ENCODE measurements around the gene BHLHE23. TPM values are rescaled to one million over a fixed set of nuclear protein-coding genes. Genes with fewer than 3 reads are reported as not detected.

The BHLHE23 gene
- total RNA-seq, 3 donors from 2014 or later (not counting 1 experiment from before 2014, with no cell fraction given), result not detected

DNA sequence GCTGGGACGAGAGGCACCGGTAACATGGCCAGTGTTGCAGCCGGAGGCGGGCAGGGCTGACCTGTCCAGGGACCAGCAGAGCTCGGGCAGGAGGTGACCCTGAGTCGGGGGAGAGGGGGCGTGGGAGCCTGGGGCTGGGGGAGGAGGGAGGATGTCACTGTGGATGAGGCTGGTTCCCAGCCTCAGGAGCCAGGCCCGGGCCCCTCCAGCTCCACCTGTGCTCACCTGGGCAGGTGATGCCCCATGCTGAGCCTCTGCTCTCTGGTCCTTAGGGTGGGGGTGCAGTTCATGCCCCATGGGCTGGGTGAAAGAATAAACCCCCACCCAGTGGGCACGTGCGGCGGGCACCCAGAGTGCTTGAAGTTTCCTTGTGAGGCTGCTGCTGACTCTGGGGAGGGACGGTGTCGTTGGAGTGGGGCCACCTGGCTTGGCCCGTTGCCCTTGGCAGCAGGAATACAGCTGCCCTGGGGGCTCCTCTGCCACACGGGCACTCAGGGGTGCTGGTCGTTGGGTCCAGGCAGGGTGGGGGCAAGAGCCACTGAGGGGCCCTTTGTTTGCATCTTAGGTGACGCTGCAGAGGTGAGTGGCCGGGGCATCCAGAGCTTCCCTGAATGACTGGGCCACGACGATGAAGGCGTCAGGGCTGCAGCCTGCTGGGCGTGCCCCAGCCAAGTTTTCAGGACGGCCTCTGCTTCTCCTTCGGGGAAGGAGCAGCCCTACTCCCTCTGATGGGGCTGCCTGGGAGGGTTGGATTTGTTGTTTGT is 24.7 kb upstream of the BHLHE23 start:
- Histone ChIP-seq H3K9me3 (ENCODE audit: control insufficient read depth, insufficient read depth, low read length) (no peaks in the 10 kb centered on the region), H3K27me3 (ENCODE audit: control insufficient read depth, insufficient read depth, low read length) (peaks cover 20% of the 10 kb centered on the region), H3K27ac (ENCODE audit: low read length) (no peak overlapping the region), H3K4me3 (ENCODE audit: low read length) (no peak overlapping the region), H3K36me3 (ENCODE audit: control insufficient read depth, insufficient read depth, low read length) (no peaks in the 10 kb centered on the region), H3K4me1 (ENCODE audit: control insufficient read depth, insufficient read depth, low read length) (peaks cover 10% of the 10 kb centered on the region)
- Mint-ChIP-seq H3K27me3 (ENCODE audit: low read depth in 2 of 2) (peaks cover 10 to 46% of the 10 kb centered on the region in 2 donors), H3K27ac (no peak overlapping the region), H3K9me3 (no peaks in the 10 kb centered on the region), H3K4me1 (peaks cover 6 to 7% of the 10 kb centered on the region in 2 donors), H3K36me3 (no peaks in the 10 kb centered on the region), H3K4me3 (no peak overlapping the region)
- ATAC-seq, result no peak
- TF ChIP-seq CTCF (IDR thresholded peaks at IDR 0.05), result no peak
- intact Hi-C loops (cut with micrococcal nuclease), result no loop called here
- no peak for DNase-seq
- 72% methylated on average over 24 of the region's 24 CpGs for WGBS (ENCODE audit: insufficient coverage)

- no peak for TF ChIP-seq CTCF (IDR thresholded peaks at IDR 0.05)
- no peaks in the 10 kb centered on the region for H3K9me3 Mint-ChIP-seq
- DNase-seq (peak in 1 of 2 donors; percentile 30), ATAC-seq (no peak)
- no peaks in the 10 kb centered on the region for H3K36me3 Mint-ChIP-seq
- no peak overlapping the region for H3K27ac ChIP-seq (ENCODE audit: low read length)
- H3K27ac Mint-ChIP-seq, result no peak overlapping the region
- peaks cover 10 to 50% of the 10 kb centered on the region in 2 donors for H3K27me3 Mint-ChIP-seq (ENCODE audit: low read depth in 2 of 2)
- H3K4me3 Mint-ChIP-seq, result no peak overlapping the region
- H3K4me1 ChIP-seq (ENCODE audit: control insufficient read depth, insufficient read depth, low read length), result peaks cover 15% of the 10 kb centered on the region
- intact Hi-C loops (cut with micrococcal nuclease), result no loop called here
- H3K4me3 ChIP-seq (ENCODE audit: low read length), result no peak overlapping the region
- H3K9me3 ChIP-seq (ENCODE audit: control insufficient read depth, insufficient read depth, low read length), result no peaks in the 10 kb centered on the region
- H3K27me3 ChIP-seq (ENCODE audit: control insufficient read depth, insufficient read depth, low read length), result peaks cover 20% of the 10 kb centered on the region
- H3K36me3 ChIP-seq (ENCODE audit: control insufficient read depth, insufficient read depth, low read length), result no peaks in the 10 kb centered on the region
- H3K4me1 Mint-ChIP-seq, result peaks cover 6 to 7% of the 10 kb centered on the region in 2 donors
- 63% methylated on average over 37 of the region's 37 CpGs for WGBS (ENCODE audit: insufficient coverage)
Observed at GRCh38 chr20:63029358-63030121, 22.8 kb upstream of the BHLHE23 start.

DNA sequence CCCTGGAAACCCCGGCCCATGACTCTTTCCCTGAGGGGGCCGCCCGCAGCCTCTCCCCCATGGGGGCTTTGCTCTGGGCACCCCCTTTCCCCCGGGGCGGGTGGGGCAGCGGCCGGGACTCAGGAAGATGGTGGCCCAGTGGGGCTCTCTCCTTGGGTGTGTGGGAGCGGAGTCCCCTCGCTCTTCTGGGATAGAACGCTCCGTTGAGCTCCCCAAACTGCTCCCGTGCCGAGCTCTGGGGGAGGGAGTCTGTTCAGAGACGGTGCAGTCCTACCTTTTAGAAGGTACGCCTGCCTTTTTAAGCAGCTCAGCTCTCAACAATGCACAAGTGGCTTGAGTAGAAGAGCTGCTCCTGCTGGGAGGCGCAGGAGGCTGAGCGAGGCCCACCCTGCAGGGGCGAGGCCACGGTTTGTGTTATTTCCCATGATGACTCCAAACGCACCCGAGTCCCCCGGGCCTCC is 21.7 kb upstream of the BHLHE23 start:
- no peak for ATAC-seq
- Mint-ChIP-seq H3K4me1 (peaks cover 6 to 7% of the 10 kb centered on the region in 2 donors), H3K9me3 (no peaks in the 10 kb centered on the region), H3K4me3 (no peak overlapping the region), H3K27me3 (ENCODE audit: low read depth in 2 of 2) (peaks cover 10 to 43% of the 10 kb centered on the region in 2 donors), H3K27ac (no peak overlapping the region), H3K36me3 (no peaks in the 10 kb centered on the region)
- H3K36me3 ChIP-seq (ENCODE audit: control insufficient read depth, insufficient read depth, low read length), result no peaks in the 10 kb centered on the region
- intact Hi-C loops (cut with micrococcal nuclease), result no loop called here
- 33% methylated on average over 20 of the region's 22 CpGs for WGBS (ENCODE audit: insufficient coverage)
- no peak overlapping the region for H3K4me3 ChIP-seq (ENCODE audit: low read length)
- H3K4me1 ChIP-seq (ENCODE audit: control insufficient read depth, insufficient read depth, low read length), result peaks cover 13% of the 10 kb centered on the region
- no peaks in the 10 kb centered on the region for H3K9me3 ChIP-seq (ENCODE audit: control insufficient read depth, insufficient read depth, low read length)
- H3K27me3 ChIP-seq (ENCODE audit: control insufficient read depth, insufficient read depth, low read length), result peaks cover 21% of the 10 kb centered on the region
- H3K27ac ChIP-seq (ENCODE audit: low read length), result no peak overlapping the region
- TF ChIP-seq CTCF (IDR thresholded peaks at IDR 0.05), result no peak
- no peak for DNase-seq

Data from natural killer cell (primary cell).